ENCODE measurements around the gene TIMP2. TPM values are rescaled to one million over a fixed set of nuclear protein-coding genes. Genes with fewer than 3 reads are reported as not detected.

TIMP2 gene
- total RNA-seq, 1 experiment from 2014 or later = 29.0 TPM

DNA sequence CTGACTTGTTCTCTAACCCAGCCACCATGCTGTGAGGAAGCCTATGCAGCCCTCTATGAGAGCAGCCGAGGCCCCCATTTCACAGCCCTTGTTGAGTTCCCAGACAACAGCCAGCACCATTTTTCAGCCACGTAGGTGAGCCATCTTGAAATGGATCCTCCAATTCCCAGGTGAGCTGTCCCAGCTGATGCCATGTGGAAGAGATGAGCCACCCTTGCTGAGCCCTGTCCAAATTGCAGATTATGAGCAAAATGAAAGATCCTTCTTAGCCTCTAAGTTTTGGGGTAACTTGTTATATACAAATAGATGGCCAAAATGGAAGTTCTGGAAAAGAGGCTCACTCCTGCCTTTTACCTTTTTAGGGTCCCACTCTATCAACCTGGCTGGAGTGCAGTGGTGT is 25.7 kb upstream of the TIMP2 start:
- no peak overlapping the region for H2AFZ ChIP-seq (ENCODE audit: low read length)
- no CpG with 5 or more reads among the region's 2 CpGs for WGBS (ENCODE audit: extremely low coverage, insufficient read length, low lambda C conversion rate)
- no peak overlapping the region for H2BK5ac ChIP-seq (ENCODE audit: insufficient read length, low read length)
- Mint-ChIP-seq H3K27ac (no peak overlapping the region), H3K36me3 (ENCODE audit: insufficient read depth in 1 of 3, low read depth in 3 of 3) (peaks cover 4 to 17% (median 7%) of the 10 kb centered on the region in 3 experiments; a peak in 6 of 7 replicates), H3K4me3 (no peak overlapping the region), H3K27me3 (ENCODE audit: low read depth) (peaks cover 13% of the 10 kb centered on the region), H3K4me1 (peaks cover 2 to 25% of the 10 kb centered on the region in 2 experiments; a peak in 3 of 4 replicates), H3K9me3 (peaks cover 17 to 20% of the 10 kb centered on the region in 2 experiments)
- H2BK120ac ChIP-seq (ENCODE audit: low read depth, low read length, poor library complexity, severe bottlenecking) = no peak overlapping the region
- H4K8ac ChIP-seq (replicated peaks; ENCODE audit: insufficient read length, low read depth, low read length) = no peak overlapping the region
- no peak overlapping the region for H3K4me2 ChIP-seq (ENCODE audit: insufficient read depth, insufficient read length, low read length)
- no peak overlapping the region for H3K23ac ChIP-seq (ENCODE audit: insufficient read length, low read depth, low read length)
- TF ChIP-seq, protein P1, sequence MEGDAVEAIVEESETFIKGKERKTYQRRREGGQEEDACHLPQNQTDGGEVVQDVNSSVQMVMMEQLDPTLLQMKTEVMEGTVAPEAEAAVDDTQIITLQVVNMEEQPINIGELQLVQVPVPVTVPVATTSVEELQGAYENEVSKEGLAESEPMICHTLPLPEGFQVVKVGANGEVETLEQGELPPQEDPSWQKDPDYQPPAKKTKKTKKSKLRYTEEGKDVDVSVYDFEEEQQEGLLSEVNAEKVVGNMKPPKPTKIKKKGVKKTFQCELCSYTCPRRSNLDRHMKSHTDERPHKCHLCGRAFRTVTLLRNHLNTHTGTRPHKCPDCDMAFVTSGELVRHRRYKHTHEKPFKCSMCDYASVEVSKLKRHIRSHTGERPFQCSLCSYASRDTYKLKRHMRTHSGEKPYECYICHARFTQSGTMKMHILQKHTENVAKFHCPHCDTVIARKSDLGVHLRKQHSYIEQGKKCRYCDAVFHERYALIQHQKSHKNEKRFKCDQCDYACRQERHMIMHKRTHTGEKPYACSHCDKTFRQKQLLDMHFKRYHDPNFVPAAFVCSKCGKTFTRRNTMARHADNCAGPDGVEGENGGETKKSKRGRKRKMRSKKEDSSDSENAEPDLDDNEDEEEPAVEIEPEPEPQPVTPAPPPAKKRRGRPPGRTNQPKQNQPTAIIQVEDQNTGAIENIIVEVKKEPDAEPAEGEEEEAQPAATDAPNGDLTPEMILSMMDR (conservative IDR thresholded peaks at IDR 0.05) = no peak
- H3K27me3 ChIP-seq (ENCODE audit: insufficient read depth, low read length) = no peaks in the 10 kb centered on the region
- no peaks in the 10 kb centered on the region for H4K20me1 ChIP-seq (ENCODE audit: control insufficient read depth, insufficient read depth, insufficient read length)
- H3K18ac ChIP-seq (ENCODE audit: insufficient read length, low read depth, low read length) = no peak overlapping the region
- no peak overlapping the region for H3T11ph ChIP-seq (ENCODE audit: low read length)
- H2BK20ac ChIP-seq (ENCODE audit: low read depth, low read length, poor library complexity, severe bottlenecking) = no peak overlapping the region
- H3K79me2 ChIP-seq (ENCODE audit: insufficient read depth, low read length) = no peaks in the 10 kb centered on the region
- no peak overlapping the region for H3K9ac ChIP-seq (ENCODE audit: extremely low read depth, insufficient read length, low read length)
- H2BK12ac ChIP-seq (ENCODE audit: insufficient read length, low read depth, low read length) = no peak overlapping the region
- H3K56ac ChIP-seq (ENCODE audit: insufficient read length, low read depth, low read length) = no peak overlapping the region
- DNase-seq = no peak
- H3K4ac ChIP-seq (ENCODE audit: low read depth, low read length) = no peak overlapping the region
- H3K9me3 ChIP-seq (ENCODE audit: control insufficient read depth, low read depth, low read length) = peaks cover 10% of the 10 kb centered on the region
- no peak overlapping the region for H2AK5ac ChIP-seq (ENCODE audit: insufficient read length, low read length)
- H4K91ac ChIP-seq (ENCODE audit: insufficient read length, low read depth, low read length) = no peak overlapping the region
- no peak overlapping the region for H4K5ac ChIP-seq (ENCODE audit: insufficient read length, low read depth, low read length)
- no peaks in the 10 kb centered on the region for H3K79me1 ChIP-seq (ENCODE audit: insufficient read depth, low read depth, low read length, poor library complexity, severe bottlenecking)
- no peaks in the 10 kb centered on the region for H3K4me1 ChIP-seq (ENCODE audit: insufficient read depth, low read length)
- H3K23me2 ChIP-seq (ENCODE audit: insufficient read length, low read depth, low read length, poor library complexity, severe bottlenecking) = no peaks in the 10 kb centered on the region
- H3K14ac ChIP-seq (ENCODE audit: insufficient read depth, low read length) = no peak overlapping the region
- H3K27ac ChIP-seq (ENCODE audit: insufficient read length, low read depth, low read length) = no peak overlapping the region
- H2BK15ac ChIP-seq (ENCODE audit: low read depth, low read length) = no peak overlapping the region

Data from H9 (cell line).